HG03066 (cell line): ENCODE measurements around the gene PATJ.
"Not testable (repeated sequence)": the region's sequence is repeated elsewhere in the genome, so short reads cannot be mapped to it uniquely, and the experiment has no call there.

Experiments used
- ATAC-seq: cut with Tn5 transposase; IDR thresholded peaks from one replicate; pipeline ENCODE4 v1.9.1; 2021; ENCODE audit warnings: low read depth; ENCODE audit not compliant: unreplicated experiment

PATJ gene

GRCh38 chr1:61931587-61932279, 189.5 kb downstream of the PATJ start:
- no peak for ATAC-seq

- no peak for ATAC-seq
These were observed 193.2 kb downstream of the PATJ start for GRCh38 chr1:61935516-61935915.

- ATAC-seq: no peak
These were observed 194.6 kb downstream of the PATJ start for GRCh38 chr1:61936839-61937238.

GRCh38 chr1:61941794-61942193, 199.5 kb downstream of the PATJ start:
- no peak for ATAC-seq

- no peak for ATAC-seq
These were observed 200.6 kb downstream of the PATJ start for GRCh38 chr1:61942856-61943255.

- ATAC-seq: not testable (repeated sequence)
These were observed 206.4 kb downstream of the PATJ start for GRCh38 chr1:61948685-61949084.

- no peak for ATAC-seq
These were observed 208.1 kb downstream of the PATJ start for GRCh38 chr1:61950418-61950817.

GRCh38 chr1:61951731-61952580, 209.7 kb downstream of the PATJ start:
- ATAC-seq: no peak

GRCh38 chr1:61952675-61953074, 210.4 kb downstream of the PATJ start:
- no peak for ATAC-seq

- ATAC-seq: no peak
These were observed 211.0 kb downstream of the PATJ start for GRCh38 chr1:61953076-61953789.

GRCh38 chr1:61953790-61954150, 211.5 kb downstream of the PATJ start:
- ATAC-seq: no peak

GRCh38 chr1:61955261-61955660, 213.0 kb downstream of the PATJ start:
- ATAC-seq: no peak

- ATAC-seq: no peak
These were observed 213.9 kb downstream of the PATJ start for GRCh38 chr1:61956016-61956645.

- ATAC-seq: no peak
These were observed 214.5 kb downstream of the PATJ start for GRCh38 chr1:61956784-61957183.

GRCh38 chr1:61961009-61961408, 218.7 kb downstream of the PATJ start:
- ATAC-seq: no peak

- ATAC-seq: no peak
These were observed 220.4 kb downstream of the PATJ start for GRCh38 chr1:61962631-61963030.

- ATAC-seq: not testable (repeated sequence)
These were observed 224.4 kb downstream of the PATJ start for GRCh38 chr1:61966450-61967225.

- ATAC-seq: no peak
These were observed 225.5 kb downstream of the PATJ start for GRCh38 chr1:61967750-61968149.

- ATAC-seq: no peak
These were observed 226.6 kb downstream of the PATJ start for GRCh38 chr1:61968869-61969268.
